ENCODE data around the gene MITF.

- TF ChIP-seq EZH2 (IDR thresholded peaks at IDR 0.05) (no peak), POLR2AphosphoS5 (IDR thresholded peaks at IDR 0.05; ENCODE audit: borderline replicate concordance, low read depth, low read length) (no peak)
These were observed 72.5 kb downstream of the MITF start for GRCh38 chr3:69811452-69812401.
